Endodermal cell (in vitro differentiated cells): Measurements from ENCODE around the gene LSG1. TPM values are rescaled to one million over a fixed set of nuclear protein-coding genes. Genes with fewer than 3 reads are reported as not detected.

Experiments
- DNase-seq: peaks from one replicate; pipeline ENCODE4 v3.0.0-alpha.2; 2017
- H3K27ac ChIP-seq: 2 replicates; pipeline ENCODE4 v1.5.1; 2013; ENCODE audit warnings: mild to moderate bottlenecking, low read depth, low read length, moderate library complexity
- H3K27me3 ChIP-seq: 2 replicates; pipeline ENCODE4 v1.6.1; 2013; ENCODE audit warnings: mild to moderate bottlenecking, low read length, moderate library complexity; ENCODE audit not compliant: insufficient read depth, control insufficient read depth, poor library complexity, severe bottlenecking
- H3K36me3 ChIP-seq: 2 replicates; pipeline ENCODE4 v1.7.0; 2013; ENCODE audit warnings: mild to moderate bottlenecking, low read length, moderate library complexity; ENCODE audit not compliant: control insufficient read depth, insufficient read depth
- H3K4me1 ChIP-seq: one replicate; pipeline ENCODE4 v1.7.0; 2013; ENCODE audit warnings: low read length; ENCODE audit not compliant: control insufficient read depth, insufficient read depth
- H3K4me3 ChIP-seq: 2 replicates; pipeline ENCODE4 v1.5.1; 2013; ENCODE audit warnings: mild to moderate bottlenecking, low read length, moderate library complexity
- H3K9ac ChIP-seq: 2 replicates; pipeline ENCODE4 v1.6.1; 2013; ENCODE audit warnings: mild to moderate bottlenecking, low read length, moderate library complexity; ENCODE audit not compliant: poor library complexity, severe bottlenecking; ENCODE audit errors: extremely low read depth
- H3K9me3 ChIP-seq: 2 replicates; pipeline ENCODE4 v1.6.1; 2013; ENCODE audit warnings: mild to moderate bottlenecking, low read length, moderate library complexity; ENCODE audit not compliant: control insufficient read depth
- H3K27ac Mint-ChIP-seq: 2 replicates; pipeline ENCODE4 v1.8.0; 2020; ENCODE audit warnings: mixed read lengths
- H3K27me3 Mint-ChIP-seq: 2 replicates; pipeline ENCODE4 v1.8.0; 2021; ENCODE audit warnings: mild to moderate bottlenecking, mixed read lengths; ENCODE audit not compliant: insufficient read depth
- H3K36me3 Mint-ChIP-seq: 2 replicates; pipeline ENCODE4 v1.8.0; 2020; ENCODE audit warnings: low read depth, mixed read lengths
- H3K4me1 Mint-ChIP-seq: 2 replicates; pipeline ENCODE4 v1.8.0; 2020; ENCODE audit warnings: mixed read lengths
- H3K4me3 Mint-ChIP-seq: 2 replicates; pipeline ENCODE4 v1.8.0; 2020; ENCODE audit warnings: mild to moderate bottlenecking, moderate library complexity, mixed read lengths
- H3K9me3 Mint-ChIP-seq: 2 replicates; pipeline ENCODE4 v1.8.0; 2020; ENCODE audit warnings: mild to moderate bottlenecking, mixed read lengths
- CTCF ChIP-seq: fragments of 200-600 bp; sonication (generic); conservative IDR thresholded peaks from 2 replicates; pipeline ENCODE4 v1.5.0; 2021; ENCODE audit warnings: antibody characterized with exemption, mild to moderate bottlenecking
- WGBS, 2 experiments: methylation state at CpG; one replicate each; pipeline versions ENCODE4 v1.1.5 to v1.1.7; 2013; ENCODE audit warnings: missing lambda C conversion rate in 2 of 2, mixed read lengths in 1 of 2; ENCODE audit not compliant: insufficient coverage in 1 of 2, insufficient read length in 1 of 2; 5-methylcytosine and 5-hydroxymethylcytosine counted together
- total RNA-seq, 2 donors: library from RNA; stranded (reverse); fragmentation: NEBNext Ultra II Directional in 1 of 2; extraction: Animal tissue kit (Norgen Biotek cat#: 25700) in 1 of 2; gene quantifications; 2 replicates in 1 of 2; 3 replicates in 1 of 2; pipeline ENCODE4 v1.2.1, GENCODE V29; 2021

The LSG1 gene
- total RNA-seq, 2 donors from 2014 or later, result 38.3 to 44.7 TPM

GRCh38 chr3:194664857-194665256 lies 7.1 kb downstream of the LSG1 start:
- no peak for TF ChIP-seq CTCF
- no peak for DNase-seq
- no peaks in the 10 kb centered on the region for H3K9me3 ChIP-seq
- H3K4me1 ChIP-seq, result no peaks in the 10 kb centered on the region
- peaks cover 76% of the 10 kb centered on the region for H3K36me3 ChIP-seq
- 95 to 96% methylated on average over 6 to 7 of the region's 7 CpGs for WGBS, 2 experiments
- H3K27ac Mint-ChIP-seq, result no peak overlapping the region
- no peaks in the 10 kb centered on the region for H3K9me3 Mint-ChIP-seq
- no peak overlapping the region for H3K4me3 Mint-ChIP-seq
- no peak overlapping the region for H3K4me3 ChIP-seq
- H3K27me3 Mint-ChIP-seq, result no peaks in the 10 kb centered on the region
- no peak overlapping the region for H3K27ac ChIP-seq
- no peaks in the 10 kb centered on the region for H3K27me3 ChIP-seq
- H3K4me1 Mint-ChIP-seq, result no peaks in the 10 kb centered on the region
- peaks cover 57% of the 10 kb centered on the region for H3K36me3 Mint-ChIP-seq
- no peak overlapping the region for H3K9ac ChIP-seq

GRCh38 chr3:194661946-194662345 lies 10.0 kb downstream of the LSG1 start:
- Histone ChIP-seq H3K4me1 (no peaks in the 10 kb centered on the region), H3K27ac (no peak overlapping the region), H3K27me3 (no peaks in the 10 kb centered on the region), H3K36me3 (peaks cover 80% of the 10 kb centered on the region), H3K9me3 (no peaks in the 10 kb centered on the region), H3K9ac (no peak overlapping the region), H3K4me3 (no peak overlapping the region)
- Mint-ChIP-seq H3K9me3 (no peaks in the 10 kb centered on the region), H3K4me3 (no peak overlapping the region), H3K4me1 (no peaks in the 10 kb centered on the region), H3K27ac (no peak overlapping the region), H3K27me3 (no peaks in the 10 kb centered on the region), H3K36me3 (peaks cover 60% of the 10 kb centered on the region)
- no peak for TF ChIP-seq CTCF
- DNase-seq, result no peak
- WGBS, 2 experiments, result 0 to 74% methylated on average over 1 to 6 of the region's 6 CpGs

- H3K27me3 Mint-ChIP-seq, result no peaks in the 10 kb centered on the region
- no peaks in the 10 kb centered on the region for H3K9me3 Mint-ChIP-seq
- Histone ChIP-seq H3K36me3 (peaks cover 75% of the 10 kb centered on the region), H3K27ac (no peak overlapping the region), H3K4me1 (no peaks in the 10 kb centered on the region), H3K4me3 (no peak overlapping the region), H3K27me3 (no peaks in the 10 kb centered on the region), H3K9me3 (no peaks in the 10 kb centered on the region), H3K9ac (no peak overlapping the region)
- H3K36me3 Mint-ChIP-seq, result peaks cover 56% of the 10 kb centered on the region
- no peak overlapping the region for H3K4me3 Mint-ChIP-seq
- WGBS, 2 experiments, result 100% methylated on average over 3 of the region's 3 CpGs; no CpG with 5 or more reads in 1 of the 2 experiments
- H3K27ac Mint-ChIP-seq, result no peak overlapping the region
- no peak for TF ChIP-seq CTCF
- no peak for DNase-seq
- H3K4me1 Mint-ChIP-seq, result no peaks in the 10 kb centered on the region
Measured at GRCh38 chr3:194661374-194661773, 10.6 kb downstream of the LSG1 start.
